ENCODE data around the gene DSG4. TPM values are rescaled to one million over a fixed set of nuclear protein-coding genes. Genes with fewer than 3 reads are reported as not detected.

DSG4 gene
- total RNA-seq, 1 experiment from 2014 or later, result not detected

GRCh38 chr18:31401156-31402025, 24.8 kb downstream of the DSG4 start:
- Histone ChIP-seq H3K9me3 (no peaks in the 10 kb centered on the region), H3K27me3 (peaks cover 8% of the 10 kb centered on the region; the same call in 1 of the 2 replicates), H3K4me3 (no peak overlapping the region), H3K36me3 (no peaks in the 10 kb centered on the region)
- DNase-seq, result no peak

GRCh38 chr18:31402026-31402373, 25.4 kb downstream of the DSG4 start:
- Histone ChIP-seq H3K4me3 (no peak overlapping the region), H3K9me3 (no peaks in the 10 kb centered on the region), H3K27me3 (peaks cover 8% of the 10 kb centered on the region; the same call in 1 of the 2 replicates), H3K36me3 (no peaks in the 10 kb centered on the region)
- DNase-seq, result no peak

GRCh38 chr18:31403409-31403808, 26.8 kb downstream of the DSG4 start:
- no peaks in the 10 kb centered on the region for H3K9me3 ChIP-seq

GRCh38 chr18:31407649-31408048, 31.1 kb downstream of the DSG4 start:
- Histone ChIP-seq H3K27me3 (0 out of 2 replicates have a peak, but pooled peaks cover 2% of the 10 kb centered on the region), H3K36me3 (no peaks in the 10 kb centered on the region), H3K4me3 (no peak overlapping the region), H3K9me3 (no peaks in the 10 kb centered on the region)
- DNase-seq, result no peak

More at GRCh38 chr18:31403409-31403808, 26.8 kb downstream of the DSG4 start:
- no peak for DNase-seq
- Histone ChIP-seq H3K4me3 (no peak overlapping the region), H3K27me3 (peaks cover 8% of the 10 kb centered on the region; the same call in 1 of the 2 replicates), H3K36me3 (no peaks in the 10 kb centered on the region)

- 0 out of 2 replicates have a peak, but pooled peaks cover 2% of the 10 kb centered on the region for H3K27me3 ChIP-seq
- no peak for DNase-seq
- no peaks in the 10 kb centered on the region for H3K36me3 ChIP-seq
- no peaks in the 10 kb centered on the region for H3K9me3 ChIP-seq
- no peak overlapping the region for H3K4me3 ChIP-seq
Measured at GRCh38 chr18:31409276-31409675, 32.7 kb downstream of the DSG4 start.

- H3K36me3 ChIP-seq, result no peaks in the 10 kb centered on the region
- H3K9me3 ChIP-seq, result no peaks in the 10 kb centered on the region
- no peak overlapping the region for H3K4me3 ChIP-seq
- no peak for DNase-seq
- no peaks in the 10 kb centered on the region for H3K27me3 ChIP-seq
Measured at GRCh38 chr18:31410716-31411483, 34.3 kb downstream of the DSG4 start.

GRCh38 chr18:31413137-31413536, 36.6 kb downstream of the DSG4 start:
- Histone ChIP-seq H3K9me3 (no peaks in the 10 kb centered on the region), H3K36me3 (no peaks in the 10 kb centered on the region), H3K4me3 (no peak overlapping the region), H3K27me3 (no peaks in the 10 kb centered on the region)
- no peak for DNase-seq

GRCh38 chr18:31417850-31418249, 41.3 kb downstream of the DSG4 start:
- DNase-seq, result no peak
- Histone ChIP-seq H3K36me3 (no peaks in the 10 kb centered on the region), H3K4me3 (no peak overlapping the region), H3K9me3 (no peaks in the 10 kb centered on the region), H3K27me3 (no peaks in the 10 kb centered on the region)

- Histone ChIP-seq H3K36me3 (no peaks in the 10 kb centered on the region), H3K4me3 (no peak overlapping the region), H3K9me3 (no peaks in the 10 kb centered on the region), H3K27me3 (no peaks in the 10 kb centered on the region)
- DNase-seq, result no peak
Measured at GRCh38 chr18:31419457-31419932, 42.9 kb downstream of the DSG4 start.

GRCh38 chr18:31420032-31420431, 43.5 kb downstream of the DSG4 start:
- Histone ChIP-seq H3K4me3 (no peak overlapping the region), H3K9me3 (no peaks in the 10 kb centered on the region), H3K27me3 (no peaks in the 10 kb centered on the region), H3K36me3 (no peaks in the 10 kb centered on the region)
- no peak for DNase-seq

- Histone ChIP-seq H3K27me3 (no peaks in the 10 kb centered on the region), H3K36me3 (no peaks in the 10 kb centered on the region), H3K9me3 (no peaks in the 10 kb centered on the region), H3K4me3 (no peak overlapping the region)
- no peak for DNase-seq
Measured at GRCh38 chr18:31420524-31420923, 43.9 kb downstream of the DSG4 start.

GRCh38 chr18:31424383-31424988, 47.9 kb downstream of the DSG4 start:
- Histone ChIP-seq H3K27me3 (no peaks in the 10 kb centered on the region), H3K36me3 (no peaks in the 10 kb centered on the region), H3K4me3 (no peak overlapping the region), H3K9me3 (no peaks in the 10 kb centered on the region)
- peak; percentile 7 for DNase-seq

GRCh38 chr18:31426021-31426420, 49.4 kb downstream of the DSG4 start:
- Histone ChIP-seq H3K9me3 (no peaks in the 10 kb centered on the region), H3K4me3 (no peak overlapping the region)
- no peak for DNase-seq

GRCh38 chr18:31426871-31427406, 50.4 kb downstream of the DSG4 start:
- no peaks in the 10 kb centered on the region for H3K27me3 ChIP-seq
- H3K4me3 ChIP-seq, result no peak overlapping the region
- no peak for DNase-seq
- no peaks in the 10 kb centered on the region for H3K36me3 ChIP-seq
- no peaks in the 10 kb centered on the region for H3K9me3 ChIP-seq

More at GRCh38 chr18:31426021-31426420, 49.4 kb downstream of the DSG4 start:
- Histone ChIP-seq H3K36me3 (no peaks in the 10 kb centered on the region), H3K27me3 (no peaks in the 10 kb centered on the region)

- no peaks in the 10 kb centered on the region for H3K27me3 ChIP-seq
- H3K9me3 ChIP-seq, result no peaks in the 10 kb centered on the region
- H3K4me3 ChIP-seq, result no peak overlapping the region
- no peak for DNase-seq
- H3K36me3 ChIP-seq, result no peaks in the 10 kb centered on the region
Measured at GRCh38 chr18:31428211-31428610, 51.6 kb downstream of the DSG4 start.

GRCh38 chr18:31429623-31430022, 53.0 kb downstream of the DSG4 start:
- Histone ChIP-seq H3K36me3 (no peaks in the 10 kb centered on the region), H3K27me3 (no peaks in the 10 kb centered on the region), H3K4me3 (no peak overlapping the region), H3K9me3 (no peaks in the 10 kb centered on the region)
- DNase-seq, result no peak

GRCh38 chr18:31430072-31430471, 53.5 kb downstream of the DSG4 start:
- H3K9me3 ChIP-seq, result no peaks in the 10 kb centered on the region
- no peaks in the 10 kb centered on the region for H3K27me3 ChIP-seq
- no peaks in the 10 kb centered on the region for H3K36me3 ChIP-seq
- H3K4me3 ChIP-seq, result no peak overlapping the region
- no peak for DNase-seq
